CD4-positive, alpha-beta T cell (primary cell): ENCODE data around the gene ST3GAL3. TPM values are rescaled to one million over a fixed set of nuclear protein-coding genes. Genes with fewer than 3 reads are reported as not detected.

Experiments used
- ATAC-seq: fragments of 200-7000 bp; cut with Tn5 transposase; one replicate; pipeline ENCODE4 v1.10.0; 2022; ENCODE audit warnings: mild to moderate bottlenecking; ENCODE audit not compliant: poor library complexity
- CTCF ChIA-PET: fragments of 350-600 bp; sonication (Branson Sonifier 250); formaldehyde crosslinking; loops from one replicate; lab custom pipeline; 2021; ENCODE audit warnings: antibody characterized with exemption, inconsistent platforms; lab: Charles Lee
- POLR2A ChIA-PET: fragments of 350-600 bp; sonication (Branson Sonifier 250); formaldehyde crosslinking; loops from one replicate; lab custom pipeline; 2021; ENCODE audit warnings: antibody characterized with exemption, inconsistent platforms; lab: Charles Lee
- DNase-seq, 14 experiments: peaks; one replicate each; pipeline ENCODE4 v3.0.0-alpha.2; 2013 to 2020; ENCODE audit warnings: mixed read lengths in 2 of 14
- H3K27ac ChIP-seq, 2 donors: one replicate each; pipeline versions ENCODE4 v1.5.1 to v1.7.0; 2013; ENCODE audit warnings: low read length in 2 of 2, low read depth in 1 of 2, mild to moderate bottlenecking in 1 of 2
- H3K27me3 ChIP-seq, 2 experiments: 1 replicate in 1 of 2; 2 replicates in 1 of 2; pipeline versions ENCODE4 v1.6.1 to v1.7.0; 2013; ENCODE audit warnings: low read length in 2 of 2, control low read depth in 1 of 2, mild to moderate bottlenecking in 1 of 2, moderate library complexity in 1 of 2; ENCODE audit not compliant: insufficient read depth in 2 of 2, control insufficient read depth in 1 of 2
- H3K36me3 ChIP-seq: one replicate; pipeline ENCODE4 v1.6.1; 2013; ENCODE audit warnings: low read length, control low read depth; ENCODE audit not compliant: insufficient read depth
- H3K4me1 ChIP-seq: one replicate; pipeline ENCODE4 v1.6.1; 2013; ENCODE audit warnings: low read length, control low read depth; ENCODE audit not compliant: insufficient read depth
- H3K4me3 ChIP-seq: one replicate; pipeline ENCODE4 v1.5.1; 2013; ENCODE audit warnings: mild to moderate bottlenecking, low read length, moderate library complexity
- H3K9me3 ChIP-seq, 2 experiments: 1 replicate in 1 of 2; 2 replicates in 1 of 2; pipeline versions ENCODE4 v1.6.1 to v1.7.0; 2013; ENCODE audit warnings: low read length in 2 of 2, mild to moderate bottlenecking in 2 of 2, control low read depth in 1 of 2, moderate library complexity in 1 of 2; ENCODE audit not compliant: control insufficient read depth in 1 of 2, insufficient read depth in 1 of 2
- H3K27ac Mint-ChIP-seq: one replicate; pipeline ENCODE4 v1.8.0; 2020; ENCODE audit warnings: mixed read lengths
- H3K27me3 Mint-ChIP-seq: one replicate; pipeline ENCODE4 v1.8.0; 2021; ENCODE audit warnings: mixed read lengths
- H3K36me3 Mint-ChIP-seq: one replicate; pipeline ENCODE4 v1.8.0; 2021; ENCODE audit warnings: low read depth, mixed read lengths
- H3K4me1 Mint-ChIP-seq: one replicate; pipeline ENCODE4 v1.8.0; 2021; ENCODE audit warnings: low read depth, mixed read lengths
- H3K4me3 Mint-ChIP-seq: one replicate; pipeline ENCODE4 v1.8.0; 2020; ENCODE audit warnings: mild to moderate bottlenecking, mixed read lengths
- H3K9me3 Mint-ChIP-seq: one replicate; pipeline ENCODE4 v1.8.0; 2020; ENCODE audit warnings: mixed read lengths
- intact Hi-C, 2 experiments: fragments of 100-400 bp; cut with DNase I in 1 of 2; cut with micrococcal nuclease in 1 of 2; formaldehyde crosslinking; loops; one replicate each; pipeline versions ENCODE4 v1.15.1 to v1.9.0; 2023 to 2025; cut with DNase I, micrococcal nuclease
- polyA plus RNA-seq, 2 donors: library from polyadenylated mRNA; unstranded; fragments of 120-200 nt; gene quantifications; one replicate each; pipeline ENCODE4 v1.2.1, GENCODE V29; 2013
- total RNA-seq, 174 experiments: library from RNA in 2 of 174; stranded (reverse) in 2 of 174; gene quantifications; one replicate each; pipeline ENCODE4 v1.2.3 and lab custom pipeline; 2021 to 2026
- TF ChIP-seq, protein P1 (sequence below): fragments of 200-600 bp; IDR thresholded peaks from one replicate; pipeline ENCODE4 v1.8.0; 2022; ENCODE audit warnings: antibody characterized with exemption, mild to moderate bottlenecking

ST3GAL3 gene, protein sequence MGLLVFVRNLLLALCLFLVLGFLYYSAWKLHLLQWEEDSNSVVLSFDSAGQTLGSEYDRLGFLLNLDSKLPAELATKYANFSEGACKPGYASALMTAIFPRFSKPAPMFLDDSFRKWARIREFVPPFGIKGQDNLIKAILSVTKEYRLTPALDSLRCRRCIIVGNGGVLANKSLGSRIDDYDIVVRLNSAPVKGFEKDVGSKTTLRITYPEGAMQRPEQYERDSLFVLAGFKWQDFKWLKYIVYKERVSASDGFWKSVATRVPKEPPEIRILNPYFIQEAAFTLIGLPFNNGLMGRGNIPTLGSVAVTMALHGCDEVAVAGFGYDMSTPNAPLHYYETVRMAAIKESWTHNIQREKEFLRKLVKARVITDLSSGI
- total RNA-seq = 10 to 100 TPM; 17.6 to 20.5 TPM
- 8.3 TPM for polyA plus RNA-seq (2013, experiment 1 of 2)
- polyA plus RNA-seq (2013, experiment 2 of 2) = 11.3 TPM
- total RNA-seq (lab: John Stamatoyannopoulos, UW) = 1.3 to 22.1 (median 5.0) reads per million in 172 experiments

DNA sequence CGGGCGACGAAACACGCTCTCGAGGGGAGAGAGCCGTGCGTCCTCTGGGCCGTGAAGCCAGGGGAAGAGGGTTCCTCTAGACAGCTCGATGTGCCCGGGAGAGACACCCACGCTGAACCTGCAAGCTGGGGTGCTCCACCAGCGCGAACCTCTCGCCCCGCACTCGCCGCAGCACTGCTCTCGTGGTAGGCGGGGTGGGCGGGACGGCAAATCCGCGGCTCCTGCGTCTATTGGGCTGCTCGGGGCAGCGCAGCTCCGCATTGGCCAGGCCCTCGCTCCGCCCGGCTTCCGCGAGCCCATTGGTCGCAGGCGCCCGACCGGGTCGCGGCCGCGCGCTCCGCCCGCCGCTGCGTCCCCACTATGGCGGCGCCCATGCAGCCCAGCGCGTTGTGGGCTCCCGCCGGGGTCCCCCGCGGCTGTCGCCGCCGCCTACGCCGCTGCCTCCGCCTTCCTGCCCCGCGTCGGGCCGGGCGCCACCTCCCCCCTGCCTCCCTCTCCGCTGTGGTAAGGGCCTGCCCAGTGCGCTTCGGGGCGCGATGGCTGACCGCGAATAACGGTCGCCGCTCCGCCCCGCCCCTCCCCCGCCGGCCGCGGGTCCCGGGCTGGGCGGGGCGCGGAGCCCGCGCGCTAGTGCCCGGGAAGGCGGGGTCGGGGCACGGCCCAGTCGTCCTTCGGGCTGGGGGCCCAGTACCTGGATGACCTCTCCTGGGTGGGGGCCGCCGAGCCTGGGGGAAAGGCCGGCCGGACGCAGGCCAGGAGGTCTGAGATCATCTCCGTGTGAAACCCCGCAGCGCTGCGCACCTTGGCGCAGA, at the start of gene ST3GAL3:
Gene ST3GAL3 (plus strand): TSS at position 347 of the 812 bp plus-strand sequence. CDS start 28,727 bp downstream, outside the sequence.
- H3K36me3 ChIP-seq = peaks cover 22% of the 10 kb centered on the region
- POLR2A ChIA-PET = interaction anchor here (0.6 to 2.2 kb wide), 6 partner anchors 20 to 268 kb away, joined by 3 to 33 read pairs (median 3); partner anchors contain the start of gene KDM4A
- no peaks in the 10 kb centered on the region for H3K9me3 ChIP-seq
- H3K27ac ChIP-seq = peak within 1 kb of the TSS in 1 of 2 donors; percentile 43
- H3K4me1 ChIP-seq = peaks cover 19% of the 10 kb centered on the region
- intact Hi-C loops = loop anchor here (1.0 to 10.0 kb wide), 5 partner anchors 57 to 1877 kb away; partner anchors contain the start of genes IPO13 (in 2 of the 2), KDM4A (in 1 of the 2), NASP (in 1 of the 2) and SLC6A9 (in 1 of the 2)
- H3K27ac Mint-ChIP-seq = peak within 1 kb of the TSS; percentile 81
- H3K27me3 Mint-ChIP-seq = no peaks in the 10 kb centered on the region
- no peaks in the 10 kb centered on the region for H3K9me3 Mint-ChIP-seq
- H3K36me3 Mint-ChIP-seq = peaks cover 46% of the 10 kb centered on the region
- DNase-seq (peak; percentile 82 to 95 (median 88)), ATAC-seq (peak; percentile 99)
- peak within 1 kb of the TSS; percentile 92 for H3K4me3 Mint-ChIP-seq
- CTCF ChIA-PET = interaction anchor here (1.1 kb wide), 1 partner anchor 58 kb away, joined by 6 read pairs; the partner anchor contains the start of gene KDM4A
- peaks cover 30% of the 10 kb centered on the region for H3K4me1 Mint-ChIP-seq
- TF ChIP-seq, protein P1, sequence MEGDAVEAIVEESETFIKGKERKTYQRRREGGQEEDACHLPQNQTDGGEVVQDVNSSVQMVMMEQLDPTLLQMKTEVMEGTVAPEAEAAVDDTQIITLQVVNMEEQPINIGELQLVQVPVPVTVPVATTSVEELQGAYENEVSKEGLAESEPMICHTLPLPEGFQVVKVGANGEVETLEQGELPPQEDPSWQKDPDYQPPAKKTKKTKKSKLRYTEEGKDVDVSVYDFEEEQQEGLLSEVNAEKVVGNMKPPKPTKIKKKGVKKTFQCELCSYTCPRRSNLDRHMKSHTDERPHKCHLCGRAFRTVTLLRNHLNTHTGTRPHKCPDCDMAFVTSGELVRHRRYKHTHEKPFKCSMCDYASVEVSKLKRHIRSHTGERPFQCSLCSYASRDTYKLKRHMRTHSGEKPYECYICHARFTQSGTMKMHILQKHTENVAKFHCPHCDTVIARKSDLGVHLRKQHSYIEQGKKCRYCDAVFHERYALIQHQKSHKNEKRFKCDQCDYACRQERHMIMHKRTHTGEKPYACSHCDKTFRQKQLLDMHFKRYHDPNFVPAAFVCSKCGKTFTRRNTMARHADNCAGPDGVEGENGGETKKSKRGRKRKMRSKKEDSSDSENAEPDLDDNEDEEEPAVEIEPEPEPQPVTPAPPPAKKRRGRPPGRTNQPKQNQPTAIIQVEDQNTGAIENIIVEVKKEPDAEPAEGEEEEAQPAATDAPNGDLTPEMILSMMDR = no peak
- H3K4me3 ChIP-seq = peak within 1 kb of the TSS; percentile 82
- H3K27me3 ChIP-seq = no peaks in the 10 kb centered on the region

DNA sequence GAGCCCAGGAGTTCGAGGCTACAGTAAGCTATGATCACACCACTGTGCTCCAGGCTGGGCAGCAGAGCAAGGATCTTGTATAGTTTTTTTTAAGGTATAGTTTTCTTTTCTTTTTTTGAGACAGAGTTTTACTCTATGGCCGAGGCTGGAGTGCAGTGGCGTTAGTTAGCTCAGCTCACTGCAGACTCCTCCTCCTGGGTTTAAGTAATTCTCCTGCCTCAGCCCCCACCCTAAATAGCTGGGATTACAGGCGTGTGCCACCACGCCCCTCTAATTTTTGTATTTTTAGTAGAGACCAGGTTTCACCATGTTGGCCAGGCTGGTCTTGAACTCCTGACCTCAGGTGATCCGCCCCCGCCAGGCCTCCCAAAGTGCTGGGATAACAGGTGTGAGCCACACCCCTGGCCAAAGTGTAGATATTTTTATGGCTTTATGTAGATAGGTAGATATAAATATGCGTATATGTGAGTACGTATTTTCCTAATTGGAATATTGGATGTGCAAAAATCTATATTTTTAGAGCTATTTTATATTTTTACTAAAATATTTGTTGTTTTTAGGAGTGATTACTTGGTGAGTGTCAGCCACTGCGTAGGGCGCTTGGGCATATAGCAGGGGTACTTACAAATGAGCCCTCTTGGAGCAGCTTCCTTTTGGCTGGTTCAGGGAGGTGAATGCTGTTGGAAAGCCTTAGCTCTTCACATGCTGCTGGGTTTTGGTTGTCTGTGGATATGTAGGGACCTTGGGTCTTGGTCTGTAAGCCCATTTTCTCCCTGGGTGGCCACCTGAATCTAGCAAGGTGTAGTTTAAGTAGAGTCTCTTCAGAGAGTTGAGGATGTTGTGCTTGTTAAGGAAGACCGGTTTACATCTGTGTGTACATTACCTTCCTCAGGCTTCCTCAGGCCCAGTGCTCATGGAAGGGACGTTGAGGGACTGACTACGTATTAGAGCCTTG, 47.8 kb upstream of the ST3GAL3 start:
- Histone ChIP-seq H3K4me3 (no peak overlapping the region), H3K27me3 (no peaks in the 10 kb centered on the region), H3K36me3 (peaks cover 94% of the 10 kb centered on the region), H3K4me1 (no peaks in the 10 kb centered on the region), H3K27ac (no peak overlapping the region), H3K9me3 (no peaks in the 10 kb centered on the region)
- H3K4me3 Mint-ChIP-seq = no peak overlapping the region
- ChIA-PET POLR2A (interaction anchor here (2.1 kb wide), 1 partner anchor 9 kb away, joined by 19 read pairs; the partner anchor contains the start of gene KDM4A), CTCF (interaction anchor here (1.4 kb wide), 1 partner anchor 8 kb away, joined by 4 read pairs; no protein-coding TSS in a partner anchor)
- TF ChIP-seq, protein P1 = no peak
- H3K27me3 Mint-ChIP-seq = no peaks in the 10 kb centered on the region
- peaks cover 10% of the 10 kb centered on the region for H3K4me1 Mint-ChIP-seq
- intact Hi-C loops = loop anchor here in 1 of 2 experiments (10.0 kb wide), 1 partner anchor 695 kb away; the partner anchor contains the start of gene ERI3
- ATAC-seq (no peak), DNase-seq (no peak)
- H3K36me3 Mint-ChIP-seq = peaks cover 93% of the 10 kb centered on the region
- no peak overlapping the region for H3K27ac Mint-ChIP-seq
- H3K9me3 Mint-ChIP-seq = no peaks in the 10 kb centered on the region
